NB4 (cell line): ENCODE data around the gene DUSP28.
"Not testable (repeated sequence)": the region's sequence is repeated elsewhere in the genome, so short reads cannot be mapped to it uniquely, and the experiment has no call there.

Source experiments
- DNase-seq: peaks from one replicate; pipeline ENCODE4 v3.0.0; 2010; ENCODE audit warnings: low read depth
- H3K4me3 ChIP-seq: one replicate; pipeline ENCODE4 v1.5.1; 2011; ENCODE audit warnings: mild to moderate bottlenecking, low read depth, low read length, moderate library complexity
- MYC ChIP-seq: IDR thresholded peaks from 2 replicates; pipeline ENCODE4 v1.6.1; 2011; ENCODE audit warnings: low read depth, low read length
- POLR2A ChIP-seq: IDR thresholded peaks from 2 replicates; pipeline ENCODE4 v1.6.1; 2011; ENCODE audit warnings: mild to moderate bottlenecking; ENCODE audit not compliant: insufficient read length; ENCODE audit errors: extremely low read depth
- TF ChIP-seq, protein P1 (sequence below): IDR thresholded peaks from 2 replicates; pipeline ENCODE4 v1.6.1; 2011; ENCODE audit warnings: low read depth, low read length
- TF ChIP-seq, protein P2 (sequence below): IDR thresholded peaks from one replicate; pipeline ENCODE4 v1.5.1; 2012; ENCODE audit warnings: low read depth, low read length

DUSP28 gene

DNA sequence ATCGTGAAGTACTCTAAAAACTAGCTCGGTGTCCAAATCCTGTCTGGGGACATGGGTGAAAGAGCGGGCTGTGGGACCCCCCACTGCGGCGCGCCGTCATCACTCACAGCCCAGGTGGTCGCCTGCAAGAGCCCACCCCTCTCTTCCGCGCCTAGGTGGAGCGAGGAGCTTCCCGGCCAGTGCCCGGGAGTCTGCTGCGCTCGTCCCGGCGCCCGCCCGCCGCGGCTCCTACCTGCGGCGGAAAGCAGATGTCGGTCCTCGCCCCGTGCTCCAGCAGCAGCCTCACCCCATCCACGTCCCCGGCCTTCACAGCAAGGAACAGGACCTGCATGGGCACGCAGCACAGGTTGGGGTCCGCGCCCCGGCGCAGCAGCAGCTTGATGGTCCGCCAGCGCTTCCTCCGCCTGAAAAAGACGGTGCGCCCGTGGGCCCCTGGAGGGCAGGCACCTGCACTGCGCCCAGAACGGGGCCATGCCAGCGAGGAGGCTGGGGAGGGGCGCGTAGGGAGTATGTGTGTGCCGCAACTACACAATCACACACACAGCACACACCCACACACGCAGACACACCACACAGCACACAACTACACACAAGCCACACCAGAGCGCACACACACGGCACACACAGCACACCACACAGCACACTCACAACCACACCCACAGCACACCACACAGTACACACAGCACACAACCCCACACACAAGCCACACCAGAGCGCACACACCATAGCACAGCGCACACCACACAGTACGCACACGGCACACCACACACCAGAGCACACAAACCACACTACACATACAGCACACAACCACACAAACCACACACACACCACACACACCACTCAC, 39.8 kb upstream of the DUSP28 start:
- no peak for DNase-seq
- TF ChIP-seq POLR2A = no peak
- TF ChIP-seq, protein P1, sequence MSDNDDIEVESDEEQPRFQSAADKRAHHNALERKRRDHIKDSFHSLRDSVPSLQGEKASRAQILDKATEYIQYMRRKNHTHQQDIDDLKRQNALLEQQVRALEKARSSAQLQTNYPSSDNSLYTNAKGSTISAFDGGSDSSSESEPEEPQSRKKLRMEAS = no peak
- no peak for TF ChIP-seq MYC
- TF ChIP-seq, protein P2, sequence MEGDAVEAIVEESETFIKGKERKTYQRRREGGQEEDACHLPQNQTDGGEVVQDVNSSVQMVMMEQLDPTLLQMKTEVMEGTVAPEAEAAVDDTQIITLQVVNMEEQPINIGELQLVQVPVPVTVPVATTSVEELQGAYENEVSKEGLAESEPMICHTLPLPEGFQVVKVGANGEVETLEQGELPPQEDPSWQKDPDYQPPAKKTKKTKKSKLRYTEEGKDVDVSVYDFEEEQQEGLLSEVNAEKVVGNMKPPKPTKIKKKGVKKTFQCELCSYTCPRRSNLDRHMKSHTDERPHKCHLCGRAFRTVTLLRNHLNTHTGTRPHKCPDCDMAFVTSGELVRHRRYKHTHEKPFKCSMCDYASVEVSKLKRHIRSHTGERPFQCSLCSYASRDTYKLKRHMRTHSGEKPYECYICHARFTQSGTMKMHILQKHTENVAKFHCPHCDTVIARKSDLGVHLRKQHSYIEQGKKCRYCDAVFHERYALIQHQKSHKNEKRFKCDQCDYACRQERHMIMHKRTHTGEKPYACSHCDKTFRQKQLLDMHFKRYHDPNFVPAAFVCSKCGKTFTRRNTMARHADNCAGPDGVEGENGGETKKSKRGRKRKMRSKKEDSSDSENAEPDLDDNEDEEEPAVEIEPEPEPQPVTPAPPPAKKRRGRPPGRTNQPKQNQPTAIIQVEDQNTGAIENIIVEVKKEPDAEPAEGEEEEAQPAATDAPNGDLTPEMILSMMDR = no peak
- no peak overlapping the region for H3K4me3 ChIP-seq

DNA sequence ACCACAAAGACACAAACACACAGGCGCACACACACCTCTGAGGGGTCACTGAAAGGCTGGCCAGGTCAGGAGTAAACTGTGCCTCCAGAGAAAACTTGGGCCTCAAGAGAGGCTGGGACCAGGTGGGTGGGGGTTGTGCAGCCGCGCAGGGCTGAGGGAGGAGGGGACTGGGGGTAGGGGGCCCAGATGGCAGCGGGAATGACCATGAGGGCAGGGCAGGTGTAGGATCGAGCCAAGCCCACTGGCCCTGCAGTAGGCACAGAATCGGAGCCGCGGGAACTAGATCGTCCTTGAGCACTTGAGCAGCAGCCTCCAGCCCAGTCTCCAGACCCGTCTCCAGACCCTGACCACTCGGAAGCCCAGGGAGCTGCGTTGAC, 39.2 kb upstream of the DUSP28 start:
- H3K4me3 ChIP-seq = no peak overlapping the region
- TF ChIP-seq, protein P1 = no peak
- TF ChIP-seq MYC (no peak), POLR2A (no peak)
- TF ChIP-seq, protein P2 = no peak
- DNase-seq = no peak

DNA sequence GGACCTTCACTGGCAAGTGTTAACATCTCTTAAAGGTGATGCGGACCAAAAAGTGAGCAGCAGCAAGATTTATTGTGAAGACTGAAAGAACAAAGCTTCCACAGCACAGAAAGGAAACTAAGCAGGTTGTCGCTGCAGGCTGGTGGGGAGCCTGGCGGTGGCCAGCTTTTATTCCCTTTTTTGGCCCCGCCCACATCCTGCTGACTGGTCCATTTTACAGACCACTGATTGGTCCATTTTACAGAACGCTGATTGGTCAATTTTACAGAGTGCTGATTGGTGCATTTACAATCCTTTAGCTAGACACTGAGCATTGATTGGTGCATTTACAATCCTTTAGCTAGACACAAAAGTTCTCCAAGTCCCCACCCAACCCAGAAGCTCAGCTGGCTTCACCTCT, 38.3 kb upstream of the DUSP28 start:
- not testable (repeated sequence) for H3K4me3 ChIP-seq

DNA sequence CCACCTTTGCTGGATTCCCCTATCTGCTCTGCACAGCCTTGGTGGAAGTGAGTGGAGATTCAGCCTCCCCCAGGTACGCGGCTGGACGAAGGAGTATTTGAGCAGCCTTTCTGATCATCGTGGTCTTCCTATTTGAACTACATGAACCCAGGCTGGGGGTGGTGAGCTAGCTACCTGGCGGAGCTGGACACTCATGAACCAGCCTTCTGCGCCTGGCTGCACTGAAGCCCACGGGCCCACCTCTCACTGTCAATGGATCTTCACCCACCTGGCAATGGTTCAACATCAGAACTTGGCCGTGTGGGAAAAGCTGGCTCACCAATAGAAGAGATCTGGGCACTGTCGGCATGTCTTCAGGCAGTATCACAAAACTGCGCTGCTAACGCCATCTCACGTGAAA, 37.8 kb upstream of the DUSP28 start:
- TF ChIP-seq, protein P1 = no peak
- TF ChIP-seq, protein P2 = no peak
- TF ChIP-seq MYC (no peak), POLR2A (no peak)
- no peak overlapping the region for H3K4me3 ChIP-seq
- no peak for DNase-seq

More for the DNA sequence above, 38.3 kb upstream of the DUSP28 start:
- DNase-seq = not testable (repeated sequence)

DNA sequence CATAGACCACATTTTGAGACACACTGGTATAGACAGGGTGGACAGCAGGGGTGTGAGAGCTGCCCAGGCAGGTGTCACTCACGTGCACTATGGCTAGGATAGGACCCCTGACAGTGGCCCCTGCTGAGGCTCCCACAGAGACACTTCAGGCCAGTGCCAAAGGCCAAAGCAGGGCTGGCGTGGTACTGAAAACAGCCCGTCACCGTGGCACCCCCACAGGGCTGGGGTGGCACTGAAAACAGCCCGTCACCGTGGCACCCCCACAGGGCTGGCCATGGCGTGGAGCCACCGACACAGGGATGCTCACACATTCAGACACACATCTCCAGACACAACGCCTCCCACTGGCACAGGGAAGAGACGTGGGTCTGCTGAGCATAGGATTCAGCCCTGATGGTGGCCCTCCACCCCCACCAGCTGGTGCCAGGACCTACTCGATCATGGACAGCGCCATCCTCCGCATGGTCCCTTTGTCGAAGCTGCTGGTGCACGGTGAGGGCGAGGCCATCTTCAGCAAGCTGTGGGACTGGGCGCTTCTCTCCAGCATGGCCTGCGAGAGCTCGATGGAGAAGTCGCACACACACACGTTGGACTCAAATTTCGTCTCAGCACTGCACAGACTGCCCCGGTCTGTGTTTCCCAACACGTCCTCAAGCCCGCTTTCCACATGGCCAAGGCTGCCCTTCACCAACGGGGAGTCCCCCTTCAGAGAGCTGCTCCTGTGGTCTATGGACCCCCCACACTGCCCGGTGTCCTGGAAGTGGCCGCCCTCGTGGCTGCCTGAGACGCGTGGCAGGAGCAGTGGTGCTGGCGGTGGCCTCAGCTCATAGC, 36.5 kb upstream of the DUSP28 start:
- TF ChIP-seq, protein P1 = no peak
- TF ChIP-seq, protein P2 = no peak
- no peak for DNase-seq
- no peak overlapping the region for H3K4me3 ChIP-seq

DNA sequence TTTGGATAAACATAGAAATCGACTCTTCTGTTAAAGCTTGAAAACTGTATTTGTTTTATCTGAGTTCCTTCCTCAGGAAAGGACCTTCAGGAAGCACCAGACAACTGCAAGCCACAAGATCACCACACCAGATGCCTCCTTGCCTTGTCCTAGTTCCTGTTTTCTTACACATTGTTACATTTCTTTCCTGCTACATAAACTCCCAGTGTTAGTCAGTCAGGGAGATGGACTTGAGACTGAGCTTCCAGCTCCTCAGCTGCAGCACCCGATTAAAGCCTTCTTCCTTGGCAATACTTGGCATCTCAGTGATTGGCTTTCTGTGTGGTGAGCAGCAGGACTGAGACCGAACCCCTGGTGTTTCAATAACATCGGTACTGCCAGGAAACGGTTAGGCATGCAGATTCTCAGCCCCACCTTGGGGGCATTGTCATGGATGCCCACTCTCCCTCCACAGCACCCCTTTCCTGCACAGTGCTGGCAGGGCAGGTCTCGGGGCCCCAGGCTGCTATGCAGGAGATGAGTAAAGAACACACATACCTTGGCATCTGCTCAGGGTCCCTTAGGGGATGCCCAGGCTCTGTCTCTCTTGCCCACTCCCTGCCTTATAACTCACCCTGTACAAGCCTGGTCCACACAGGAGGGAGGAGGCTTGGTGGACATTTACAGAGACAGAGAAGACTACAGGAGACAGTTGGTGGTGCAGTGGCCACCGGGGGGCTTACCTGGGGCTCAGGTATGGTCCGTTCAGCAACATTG, 35.0 kb upstream of the DUSP28 start:
- DNase-seq = peak; percentile 45
- H3K4me3 ChIP-seq = no peak overlapping the region
- TF ChIP-seq, protein P1 = no peak
- TF ChIP-seq, protein P2 = no peak
- TF ChIP-seq POLR2A (no peak), MYC (no peak)
